Embryonic facial prominence (tissue), 1 donor: ENCODE measurements around the gene TOR1AIP2.
"Not testable (repeated sequence)": the region's sequence is repeated elsewhere in the genome, so short reads cannot be mapped to it uniquely, and the experiment has no call there.

Experiments
- DNase-seq: peaks from one replicate; pipeline ENCODE4 v3.0.0-alpha.2; 2016; ENCODE audit errors: extremely low spot score

Gene TOR1AIP2

DNA sequence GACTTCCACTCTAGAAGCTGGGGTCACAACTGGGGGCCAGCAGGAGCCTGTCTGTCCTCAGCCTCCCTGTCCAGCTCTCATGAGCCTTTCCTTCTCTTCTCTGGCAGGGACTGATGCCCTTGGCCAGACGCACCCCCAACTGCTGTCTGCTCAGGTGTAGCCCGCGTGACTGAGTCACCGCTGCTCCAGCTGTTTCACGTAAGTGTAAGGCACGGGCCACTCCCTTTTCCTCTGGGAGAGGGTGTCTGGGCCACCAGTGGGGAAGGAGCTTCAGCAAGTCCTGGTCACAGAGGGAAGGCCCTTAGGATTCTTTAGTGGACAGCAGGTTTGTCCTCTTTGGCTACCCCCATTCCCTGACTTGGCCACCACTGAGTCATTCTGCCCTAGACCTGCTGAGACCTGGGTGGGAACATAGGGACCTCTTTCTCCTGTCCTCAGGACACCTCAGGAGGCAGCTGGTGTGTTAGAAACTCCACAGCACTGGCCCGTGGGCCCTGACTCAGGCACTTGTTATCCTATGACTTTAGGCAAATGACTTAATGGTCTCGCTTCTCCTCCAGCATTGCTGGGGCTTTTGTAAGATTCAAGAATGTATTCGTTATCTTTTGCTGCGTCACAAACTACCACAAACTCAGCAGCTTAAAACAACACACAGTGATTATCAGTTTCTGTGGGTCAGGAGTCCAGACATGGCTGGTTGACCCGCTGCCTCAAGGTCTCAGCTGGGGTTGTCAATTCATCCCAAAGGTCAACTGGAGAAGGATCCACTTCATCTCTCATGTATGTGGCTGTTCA lies 69.7 kb downstream of the TOR1AIP2 start:
- DNase-seq = no peak

DNA sequence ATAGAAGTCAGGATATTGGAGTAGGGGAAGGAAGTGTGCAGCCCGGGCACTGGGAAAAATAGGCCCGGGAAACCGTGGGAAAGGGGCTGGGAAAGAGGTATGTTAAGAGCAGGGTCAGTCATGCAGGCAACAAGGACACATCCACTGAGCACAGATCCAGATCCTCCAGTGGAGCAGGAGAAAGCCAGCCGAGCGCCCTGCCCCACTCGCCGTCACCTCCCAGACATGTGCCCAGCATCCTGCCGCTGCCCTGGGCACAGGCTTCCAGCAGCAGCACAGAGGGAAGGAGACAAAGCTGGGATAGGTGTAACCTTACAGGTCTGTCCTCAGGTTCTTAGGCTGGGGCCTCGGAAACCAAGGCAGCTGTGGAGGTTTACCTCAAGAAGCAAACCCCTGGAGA lies 70.3 kb downstream of the TOR1AIP2 start:
- DNase-seq = no peak

- DNase-seq = no peak
These were observed 71.3 kb downstream of the TOR1AIP2 start for GRCh38 chr1:179806333-179806732.

- no peak for DNase-seq
These were observed 72.1 kb downstream of the TOR1AIP2 start for GRCh38 chr1:179805291-179806195.

DNA sequence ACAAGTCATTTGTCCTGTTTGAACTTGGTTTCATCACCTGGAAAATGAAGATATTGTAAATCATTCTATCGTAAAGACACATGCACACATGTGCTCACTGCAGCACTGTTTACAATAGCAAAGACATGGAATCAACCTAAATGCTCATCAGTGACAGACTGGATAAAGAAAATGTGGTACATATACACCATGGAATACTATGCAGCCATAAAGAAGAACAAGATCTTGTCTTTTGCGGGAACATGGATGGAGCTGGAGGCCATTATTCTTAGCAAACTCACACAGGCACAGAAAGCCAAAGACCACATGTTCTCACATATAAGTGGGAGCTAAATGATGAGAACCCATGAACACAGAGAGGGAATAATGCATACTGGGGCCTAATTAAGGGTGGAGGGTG lies 73.2 kb downstream of the TOR1AIP2 start:
- not testable (repeated sequence) for DNase-seq

GRCh38 chr1:179803918-179804317 lies 73.7 kb downstream of the TOR1AIP2 start:
- no peak for DNase-seq

DNA sequence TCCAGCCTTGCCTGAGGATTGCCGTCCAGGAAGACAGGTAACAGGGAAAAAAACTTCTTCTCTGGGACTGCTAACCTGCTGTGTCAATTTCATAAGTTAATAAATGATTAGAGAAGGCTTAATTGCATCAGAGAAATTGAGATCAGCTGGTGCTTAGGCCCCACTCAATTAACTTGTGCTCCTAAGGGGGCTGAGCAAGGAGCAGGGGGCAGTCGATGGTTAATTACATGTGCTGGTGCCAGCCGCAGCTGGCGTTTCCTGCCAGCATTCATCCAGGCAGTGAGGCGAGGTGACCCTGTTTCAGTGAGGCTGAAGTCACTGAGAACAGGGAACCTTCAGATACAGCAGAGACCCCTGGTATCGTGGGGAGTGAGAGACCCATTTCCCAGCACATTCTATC lies 74.5 kb downstream of the TOR1AIP2 start:
- DNase-seq = no peak

GRCh38 chr1:179800481-179800880 lies 77.1 kb downstream of the TOR1AIP2 start:
- DNase-seq = no peak

DNA sequence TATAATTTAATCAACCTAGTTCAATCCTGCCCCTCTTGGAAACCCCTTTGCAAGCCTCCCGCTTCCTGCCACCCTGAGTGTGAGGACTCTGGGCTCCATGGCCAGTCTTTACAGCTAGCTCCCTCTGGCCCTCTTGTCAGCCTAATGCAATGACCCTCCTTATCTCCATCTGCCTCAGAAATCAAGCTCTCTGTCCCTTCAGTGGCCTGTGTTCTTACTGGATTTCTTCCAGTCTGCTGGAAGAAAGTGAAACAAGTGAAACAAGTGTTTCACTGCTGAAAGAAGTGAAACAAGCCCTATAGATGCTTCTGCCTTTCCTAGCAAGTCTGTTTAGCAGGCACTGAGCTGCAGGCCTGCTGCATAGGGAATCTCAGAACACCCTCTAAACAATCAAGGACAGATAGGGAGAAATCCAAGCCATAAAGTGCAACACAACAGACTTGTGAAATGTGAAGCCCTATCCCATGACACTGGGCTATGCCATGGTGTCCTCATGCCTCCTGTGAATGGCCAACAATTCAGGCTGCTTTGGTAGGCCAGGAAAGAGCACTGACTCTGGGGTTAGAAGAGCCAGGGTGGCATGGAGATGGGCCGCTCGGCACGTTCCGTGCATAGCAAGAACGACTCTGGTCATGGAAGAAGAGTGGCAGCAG lies 78.6 kb downstream of the TOR1AIP2 start:
- no peak for DNase-seq

DNA sequence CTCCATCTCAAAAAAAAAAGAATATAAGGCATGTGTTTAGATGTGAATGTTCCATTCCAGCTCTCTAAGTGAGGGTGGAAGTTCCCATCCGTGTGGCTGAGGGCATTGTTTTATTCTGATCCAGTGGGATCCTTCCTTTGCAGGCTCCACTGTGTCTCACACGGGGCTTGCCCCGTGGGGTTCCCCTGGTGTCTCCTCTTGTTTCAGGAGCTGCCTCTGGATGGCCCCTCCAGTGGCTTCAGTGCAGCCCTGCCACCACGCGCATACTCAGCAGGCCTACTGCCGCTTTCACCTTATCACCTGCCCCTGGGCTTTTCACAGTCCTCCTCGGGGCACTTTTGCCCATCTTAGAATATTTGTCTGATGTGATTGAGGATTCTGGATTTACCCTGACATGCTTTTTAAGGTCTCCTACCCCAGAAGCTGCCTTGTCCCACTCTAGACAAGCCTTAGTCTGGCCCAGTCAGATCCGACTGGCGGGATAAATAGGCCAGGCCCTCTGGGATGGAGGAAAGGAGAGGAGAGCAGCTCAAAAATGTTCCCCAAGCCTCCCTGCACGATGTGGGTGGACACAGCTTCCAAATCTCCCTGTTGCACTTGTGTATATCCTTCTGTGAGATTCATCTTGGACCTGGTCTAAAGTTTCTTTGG lies 79.3 kb downstream of the TOR1AIP2 start:
- DNase-seq = no peak

- no peak for DNase-seq
These were observed 82.9 kb downstream of the TOR1AIP2 start for GRCh38 chr1:179794669-179795068.

DNA sequence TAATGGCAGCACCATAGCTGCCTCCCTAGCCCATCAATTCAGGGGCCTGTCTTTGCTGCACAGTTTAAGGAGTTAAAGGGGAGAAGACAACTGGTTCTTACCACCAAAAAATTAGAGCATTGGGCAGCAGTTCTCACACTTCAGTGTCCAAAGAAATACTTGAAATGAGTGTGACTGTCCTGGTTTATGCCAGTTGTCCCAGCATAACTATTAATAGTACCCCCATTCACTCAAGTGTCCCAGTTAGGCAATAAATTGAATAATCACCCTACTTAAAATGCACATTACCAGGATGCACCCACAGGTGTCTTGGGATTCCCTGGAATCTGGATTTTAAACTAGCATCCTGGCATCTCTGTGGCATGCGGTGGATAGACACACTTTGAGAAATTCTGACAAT lies 83.5 kb downstream of the TOR1AIP2 start:
- DNase-seq = no peak

- DNase-seq = no peak
These were observed 84.3 kb downstream of the TOR1AIP2 start for GRCh38 chr1:179793281-179793680.
